SK-N-SH (cell line): Measurements from ENCODE around the gene MTA3. TPM values are rescaled to one million over a fixed set of nuclear protein-coding genes. Genes with fewer than 3 reads are reported as not detected.

Experiments used
- CTCF ChIA-PET: fragments of 300-600, 350-600 bp; formaldehyde crosslinking; extraction: SDS; loops from one replicate; lab custom pipeline; 2021; lab: Yijun Ruan, JAX
- POLR2A ChIA-PET: fragments of 350-600 bp; sonication (Branson Sonifier 250); formaldehyde crosslinking; extraction: SDS; loops from one replicate; lab custom pipeline; 2020; ENCODE audit warnings: antibody characterized with exemption, inconsistent platforms; lab: Yijun Ruan, JAX
- DNase-seq: peaks from one replicate; pipeline ENCODE4 v3.0.0; 2012
- H2AFZ ChIP-seq: fragments of 200-600 bp; sonication (generic); 2 replicates; pipeline ENCODE4 v1.8.1; 2016; ENCODE audit warnings: antibody characterized with exemption, mild to moderate bottlenecking, low read depth
- H3F3A ChIP-seq: fragments of 200-600 bp; sonication (generic); replicated peaks from 2 replicates; pipeline ENCODE3; 2016; ENCODE audit warnings: antibody characterized with exemption, mild to moderate bottlenecking; ENCODE audit not compliant: insufficient read depth
- H3K27ac ChIP-seq, 2 experiments: fragments of 200-500 bp in 1 of 2; fragments of 200-600 bp in 1 of 2; sonication (Bioruptor generic) in 1 of 2; sonication (generic), shearing (Covaris generic) in 1 of 2; 2 replicates each; pipeline versions ENCODE4 v1.5.1 to v1.6.1; 2014 to 2016; ENCODE audit warnings: low read depth in 2 of 2, inconsistent platforms in 1 of 2, low read length in 1 of 2, mild to moderate bottlenecking in 1 of 2, mixed read lengths in 1 of 2
- H3K27me3 ChIP-seq: fragments of 200-600 bp; sonication (generic), shearing (Covaris generic); 2 replicates; pipeline ENCODE4 v1.6.1; 2016; ENCODE audit warnings: mixed run types; ENCODE audit not compliant: insufficient read depth
- H3K36me3 ChIP-seq, 2 experiments: fragments of 200-500 bp in 1 of 2; fragments of 200-600 bp in 1 of 2; sonication (Bioruptor generic) in 1 of 2; sonication (generic) in 1 of 2; replicated peaks in 1 of 2; 2 replicates each; pipeline versions ENCODE3 to v1.5.1; 2014 to 2016; ENCODE audit warnings: low read length in 1 of 2, mild to moderate bottlenecking in 1 of 2; ENCODE audit not compliant: insufficient read depth in 2 of 2, control insufficient read depth in 1 of 2
- H3K4me1 ChIP-seq, 2 experiments: fragments of 200-500 bp in 1 of 2; fragments of 200-600 bp in 1 of 2; sonication (Bioruptor generic) in 1 of 2; sonication (generic), shearing (Covaris generic) in 1 of 2; 2 replicates each; pipeline versions ENCODE4 v1.5.1 to v1.6.1; 2014 to 2016; ENCODE audit warnings: low read depth in 1 of 2, low read length in 1 of 2, mixed run types in 1 of 2; ENCODE audit not compliant: insufficient read depth in 2 of 2, control insufficient read depth in 1 of 2
- H3K4me2 ChIP-seq: fragments of 200-600 bp; sonication (generic), shearing (Covaris generic); 2 replicates; pipeline ENCODE4 v1.6.1; 2017; ENCODE audit warnings: mixed run types
- H3K4me3 ChIP-seq, 2 experiments: fragments of 200-500 bp in 1 of 2; fragments of 200-600 bp in 1 of 2; sonication (Bioruptor generic) in 1 of 2; sonication (generic), shearing (Covaris generic) in 1 of 2; 2 replicates each; pipeline versions ENCODE4 v1.5.1 to v1.8.1; 2014 to 2016; ENCODE audit warnings: low read depth in 2 of 2, inconsistent platforms in 1 of 2, low read length in 1 of 2, mild to moderate bottlenecking in 1 of 2, mixed read lengths in 1 of 2, moderate library complexity in 1 of 2
- H3K79me2 ChIP-seq: fragments of 200-600 bp; sonication (generic); 2 replicates; pipeline ENCODE4 v1.8.1; 2017; ENCODE audit warnings: mild to moderate bottlenecking; ENCODE audit not compliant: insufficient read depth
- H3K9ac ChIP-seq: fragments of 200-600 bp; sonication (generic); 2 replicates; pipeline ENCODE4 v1.6.1; 2017; ENCODE audit warnings: mixed run types
- H3K9me2 ChIP-seq: fragments of 200-600 bp; sonication (generic); 2 replicates; pipeline ENCODE4 v1.6.1; 2017; ENCODE audit warnings: mixed run types
- H3K9me3 ChIP-seq: fragments of 200-600 bp; sonication (generic); 2 replicates; pipeline ENCODE4 v1.6.1; 2017; ENCODE audit warnings: mixed run types, mild to moderate bottlenecking, moderate library complexity
- H4K20me1 ChIP-seq: fragments of 200-600 bp; sonication (generic); 2 replicates; pipeline ENCODE4 v1.6.1; 2017; ENCODE audit warnings: mild to moderate bottlenecking, mixed run types; ENCODE audit not compliant: insufficient read depth
- CHD2 ChIP-seq: fragments of 150-350 bp; IDR thresholded peaks from 2 replicates; pipeline ENCODE4 v1.6.1; 2018; ENCODE audit warnings: low read length; ENCODE audit not compliant: partially characterized antibody
- EP300 ChIP-seq, 2 experiments: IDR thresholded peaks; 2 replicates each; pipeline versions ENCODE4 v1.4.0 to v1.6.1; 2012; ENCODE audit warnings: borderline replicate concordance in 1 of 2, low read depth in 1 of 2, low read length in 1 of 2
- EZH2phosphoT487 ChIP-seq: fragments of 200-600 bp; sonication (generic); IDR thresholded peaks from 2 replicates; pipeline ENCODE4 v1.6.1; 2017; ENCODE audit warnings: low read depth, mixed run types, mild to moderate bottlenecking, antibody characterized with exemption, moderate library complexity, borderline replicate concordance
- FOSL2 ChIP-seq: IDR thresholded peaks from 2 replicates; pipeline ENCODE4 v1.4.0; 2012; ENCODE audit warnings: low read depth, mild to moderate bottlenecking, moderate library complexity, borderline replicate concordance
- FOXJ3 ChIP-seq: sonication (generic); formaldehyde crosslinking; IDR thresholded peaks from 2 replicates; pipeline ENCODE4 v1.5.1; 2020; ENCODE audit warnings: mild to moderate bottlenecking, missing genetic modification reagents
- FOXM1 ChIP-seq: IDR thresholded peaks from 2 replicates; pipeline ENCODE4 v1.4.0; 2012; ENCODE audit warnings: low read depth, mild to moderate bottlenecking
- GABPA ChIP-seq: IDR thresholded peaks from 2 replicates; pipeline ENCODE4 v1.4.0; 2012; ENCODE audit warnings: low read depth, mild to moderate bottlenecking
- GATA2 ChIP-seq: sonication (generic); formaldehyde crosslinking; IDR thresholded peaks from 2 replicates; pipeline ENCODE4 v1.5.0; 2020; ENCODE audit warnings: mild to moderate bottlenecking, missing genetic modification reagents
- JUND ChIP-seq: IDR thresholded peaks from 2 replicates; pipeline ENCODE4 v1.4.0; 2012
- MEF2A ChIP-seq: IDR thresholded peaks from 2 replicates; pipeline ENCODE4 v1.4.0; 2012; ENCODE audit warnings: low read depth, borderline replicate concordance
- NFIC ChIP-seq: IDR thresholded peaks from 2 replicates; pipeline ENCODE4 v1.4.0; 2012; ENCODE audit warnings: borderline replicate concordance
- RFX5 ChIP-seq: IDR thresholded peaks from 2 replicates; pipeline ENCODE4 v1.6.1; 2012; ENCODE audit warnings: mild to moderate bottlenecking, improper control_type of control experiment, low read length
- TAF1 ChIP-seq: IDR thresholded peaks from 2 replicates; pipeline ENCODE4 v1.6.1; 2012; ENCODE audit warnings: low read depth, mild to moderate bottlenecking, low read length, moderate library complexity, borderline replicate concordance
- TEAD4 ChIP-seq: IDR thresholded peaks from 2 replicates; pipeline ENCODE4 v1.4.0; 2012; ENCODE audit warnings: mild to moderate bottlenecking, borderline replicate concordance; ENCODE audit not compliant: insufficient read depth
- WGBS: methylation state at CpG from one replicate; pipeline ENCODE4 v1.1.6; 2017; ENCODE audit warnings: low lambda C conversion rate; 5-methylcytosine and 5-hydroxymethylcytosine counted together
- polyA plus RNA-seq, 3 experiments: library from polyadenylated mRNA; depleted of rRNA; stranded (reverse); fragments of >200 nt; gene quantifications; 2 replicates each; pipeline ENCODE4 v1.2.3, GENCODE V29; 2012
- TF ChIP-seq, protein P1 (sequence below): fragments of 200-600 bp; sonication (generic); IDR thresholded peaks from 2 replicates; pipeline ENCODE4 v1.6.1; 2017; ENCODE audit warnings: antibody characterized with exemption, mild to moderate bottlenecking, moderate library complexity
- TF ChIP-seq, protein P2 (sequence below): IDR thresholded peaks from 2 replicates; pipeline ENCODE4 v1.4.0; 2012; ENCODE audit warnings: low read depth
- TF ChIP-seq, protein P3 (sequence below): fragments of 150-350 bp; IDR thresholded peaks from 2 replicates; pipeline ENCODE4 v1.6.1; 2017; ENCODE audit warnings: antibody characterized with exemption, low read length, low read depth, borderline replicate concordance

MTA3 gene
- polyA plus RNA-seq, 1 of the 3 experiments (the other 2 are of a cell fraction), result 30.8 TPM

DNA sequence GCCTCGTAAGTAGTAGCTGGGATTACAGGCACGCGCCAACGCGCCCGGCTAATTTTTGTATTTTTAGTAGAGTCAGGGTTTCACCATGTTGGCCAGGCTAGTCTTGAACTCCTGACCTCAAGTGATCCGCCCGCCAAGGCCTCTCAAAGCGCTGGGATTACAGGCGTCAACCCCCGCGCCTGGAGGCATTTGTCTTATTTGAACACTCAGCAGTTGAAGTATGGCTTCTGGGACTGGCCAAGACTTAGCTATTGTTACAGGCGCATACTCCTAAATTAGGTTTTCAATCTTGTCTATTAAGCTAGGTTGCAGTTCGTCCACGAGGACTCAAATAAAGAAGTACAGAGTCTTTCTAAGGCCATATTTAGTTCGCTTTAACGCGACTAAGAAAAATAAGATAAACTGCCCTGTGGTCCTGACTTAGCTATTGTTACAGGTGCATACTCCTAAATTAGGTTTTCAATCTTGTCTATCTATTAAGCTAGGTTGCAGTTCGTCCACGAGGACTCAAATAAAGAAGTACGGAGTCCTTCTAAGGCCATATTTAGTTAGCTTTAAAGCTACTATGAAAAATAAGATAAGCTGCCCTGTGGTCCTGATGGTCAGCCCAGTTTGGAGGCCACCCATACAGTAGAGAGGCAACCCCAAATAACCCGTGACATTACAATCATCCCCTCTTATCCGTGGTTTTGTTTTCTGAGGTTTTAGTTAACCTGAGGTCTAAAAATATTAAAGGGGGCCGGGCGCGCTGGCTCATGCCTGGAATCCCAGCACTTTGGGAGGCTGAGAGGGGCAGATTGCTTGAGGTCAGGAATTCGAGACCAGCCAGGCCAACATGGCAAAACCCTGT is 20.8 kb upstream of the MTA3 start:
- DNase-seq, result no peak
- H3K27ac ChIP-seq, result no peak overlapping the region
- ChIA-PET CTCF (interaction anchor here (0.9 to 1.6 kb wide), 4 partner anchors 10 to 116 kb away, joined by 4 to 6 read pairs (median 5); no protein-coding TSS in a partner anchor), POLR2A (interaction anchor here (0.6 kb wide), 1 partner anchor 71 kb away, joined by 3 read pairs; no protein-coding TSS in a partner anchor)
- TF ChIP-seq NFIC, result no peak
- no peak for TF ChIP-seq TEAD4
- TF ChIP-seq, protein P1, sequence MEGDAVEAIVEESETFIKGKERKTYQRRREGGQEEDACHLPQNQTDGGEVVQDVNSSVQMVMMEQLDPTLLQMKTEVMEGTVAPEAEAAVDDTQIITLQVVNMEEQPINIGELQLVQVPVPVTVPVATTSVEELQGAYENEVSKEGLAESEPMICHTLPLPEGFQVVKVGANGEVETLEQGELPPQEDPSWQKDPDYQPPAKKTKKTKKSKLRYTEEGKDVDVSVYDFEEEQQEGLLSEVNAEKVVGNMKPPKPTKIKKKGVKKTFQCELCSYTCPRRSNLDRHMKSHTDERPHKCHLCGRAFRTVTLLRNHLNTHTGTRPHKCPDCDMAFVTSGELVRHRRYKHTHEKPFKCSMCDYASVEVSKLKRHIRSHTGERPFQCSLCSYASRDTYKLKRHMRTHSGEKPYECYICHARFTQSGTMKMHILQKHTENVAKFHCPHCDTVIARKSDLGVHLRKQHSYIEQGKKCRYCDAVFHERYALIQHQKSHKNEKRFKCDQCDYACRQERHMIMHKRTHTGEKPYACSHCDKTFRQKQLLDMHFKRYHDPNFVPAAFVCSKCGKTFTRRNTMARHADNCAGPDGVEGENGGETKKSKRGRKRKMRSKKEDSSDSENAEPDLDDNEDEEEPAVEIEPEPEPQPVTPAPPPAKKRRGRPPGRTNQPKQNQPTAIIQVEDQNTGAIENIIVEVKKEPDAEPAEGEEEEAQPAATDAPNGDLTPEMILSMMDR, result no peak
- H4K20me1 ChIP-seq, result no peaks in the 10 kb centered on the region
- peaks cover 0 to 5% of the 10 kb centered on the region in 2 experiments; a peak in 1 of 4 replicates for H3K4me1 ChIP-seq
- no peak overlapping the region for H3K4me2 ChIP-seq
- H3K9ac ChIP-seq, result no peak overlapping the region
- no peak overlapping the region for H3K4me3 ChIP-seq
- H3K36me3 ChIP-seq, result no peaks in the 10 kb centered on the region
- no peak overlapping the region for H2AFZ ChIP-seq
- H3F3A ChIP-seq, result no peaks in the 10 kb centered on the region
- no peaks in the 10 kb centered on the region for H3K27me3 ChIP-seq
- H3K9me2 ChIP-seq, result no peaks in the 10 kb centered on the region
- WGBS, result 94% methylated on average over 27 of the region's 27 CpGs
- H3K79me2 ChIP-seq, result no peaks in the 10 kb centered on the region
- no peaks in the 10 kb centered on the region for H3K9me3 ChIP-seq

DNA sequence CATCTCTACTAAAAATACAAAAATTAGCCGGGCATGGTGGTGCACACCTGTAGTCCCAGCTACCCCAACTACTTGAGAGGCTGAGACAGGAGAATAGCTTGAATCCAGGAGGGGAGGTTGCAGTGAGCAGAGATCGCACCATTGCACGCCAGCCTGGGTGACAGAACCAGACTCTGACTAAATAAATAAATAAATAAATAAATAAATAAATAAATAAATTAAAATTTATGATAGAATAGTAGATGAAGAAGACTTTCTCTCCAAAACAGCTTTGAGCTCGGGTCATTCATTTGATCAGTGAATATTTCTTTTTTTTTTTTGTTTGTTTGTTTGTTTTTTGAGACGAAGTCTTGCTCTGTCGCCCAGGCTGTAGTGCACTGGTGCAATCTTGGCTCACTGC is 17.6 kb upstream of the MTA3 start:
- POLR2A ChIA-PET, result no interaction called here
- Histone ChIP-seq H3K9me2 (no peaks in the 10 kb centered on the region), H4K20me1 (no peaks in the 10 kb centered on the region), H3K9ac (no peak overlapping the region), H2AFZ (no peak overlapping the region), H3F3A (no peaks in the 10 kb centered on the region), H3K4me2 (no peak overlapping the region), H3K79me2 (no peaks in the 10 kb centered on the region), H3K36me3 (no peaks in the 10 kb centered on the region), H3K4me3 (no peak overlapping the region), H3K27me3 (no peaks in the 10 kb centered on the region; the same call in 1 of the 2 replicates), H3K9me3 (no peaks in the 10 kb centered on the region), H3K27ac (no peak overlapping the region), H3K4me1 (peaks cover 0 to 5% of the 10 kb centered on the region in 2 experiments; a peak in 1 of 4 replicates)
- DNase-seq, result no peak
- WGBS, result 87% methylated on average over 6 of the region's 6 CpGs
- TF ChIP-seq FOXJ3 (CRISPR knock-in tag) (no peak), FOSL2 (no peak), EZH2phosphoT487 (no peak), GABPA (no peak), JUND (no peak), TEAD4 (no peak), GATA2 (CRISPR knock-in tag) (no peak), TAF1 (no peak), FOXM1 (no peak), CHD2 (no peak), MEF2A (no peak), EP300 (IDR thresholded peaks at IDR 0.05; ENCODE audit: borderline replicate concordance in 1 of 2, low read depth in 1 of 2, low read length in 1 of 2) (no peak), RFX5 (no peak)
- TF ChIP-seq, protein P2, sequence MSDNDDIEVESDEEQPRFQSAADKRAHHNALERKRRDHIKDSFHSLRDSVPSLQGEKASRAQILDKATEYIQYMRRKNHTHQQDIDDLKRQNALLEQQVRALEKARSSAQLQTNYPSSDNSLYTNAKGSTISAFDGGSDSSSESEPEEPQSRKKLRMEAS, result no peak
- TF ChIP-seq, protein P3, sequence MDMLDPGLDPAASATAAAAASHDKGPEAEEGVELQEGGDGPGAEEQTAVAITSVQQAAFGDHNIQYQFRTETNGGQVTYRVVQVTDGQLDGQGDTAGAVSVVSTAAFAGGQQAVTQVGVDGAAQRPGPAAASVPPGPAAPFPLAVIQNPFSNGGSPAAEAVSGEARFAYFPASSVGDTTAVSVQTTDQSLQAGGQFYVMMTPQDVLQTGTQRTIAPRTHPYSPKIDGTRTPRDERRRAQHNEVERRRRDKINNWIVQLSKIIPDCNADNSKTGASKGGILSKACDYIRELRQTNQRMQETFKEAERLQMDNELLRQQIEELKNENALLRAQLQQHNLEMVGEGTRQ, result no peak
- CTCF ChIA-PET, result interaction anchor here (1.4 kb wide), 2 partner anchors 16 to 55 kb away, joined by 3 to 4 read pairs; no protein-coding TSS in a partner anchor
